Epidermal melanocyte (primary cell): ENCODE data around the gene EMX2.

Experiments used
- DNase-seq: peaks from one replicate; pipeline ENCODE4 v3.0.0; 2011; ENCODE audit warnings: low spot score; ENCODE audit not compliant: insufficient read length

EMX2 gene

GRCh38 chr10:117596706-117597105 lies 54.2 kb downstream of the EMX2 start:
- no peak for DNase-seq

DNA sequence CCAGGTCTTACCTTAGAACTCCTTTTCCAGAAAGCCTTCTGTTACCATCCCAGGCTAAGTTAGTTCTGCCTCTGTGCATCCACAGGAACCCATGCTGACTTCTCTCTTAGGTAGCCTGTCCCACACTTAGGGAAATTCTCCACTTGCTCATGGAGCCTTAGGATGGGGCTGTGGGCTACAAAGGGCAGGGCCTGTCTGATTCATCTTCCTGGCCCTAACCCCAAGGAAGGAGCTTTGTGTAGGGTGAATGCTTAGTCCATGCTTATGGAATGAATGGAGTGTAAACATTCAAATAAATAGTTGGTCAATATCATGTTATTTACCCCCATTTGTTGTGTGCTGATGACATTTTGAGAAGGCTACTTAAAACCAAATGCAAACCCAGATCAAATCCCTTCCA lies 54.7 kb downstream of the EMX2 start:
- no peak for DNase-seq
